GM18526 (cell line): ENCODE results near the gene ADAMTS2.

Experiments
- POLR2A ChIP-seq: IDR thresholded peaks from 3 replicates; pipeline ENCODE4 v1.6.1; 2011; ENCODE audit not compliant: insufficient read length; ENCODE audit errors: extremely low read depth

ADAMTS2 gene

GRCh38 chr5:179326122-179326927 lies 18.9 kb downstream of the ADAMTS2 start:
- TF ChIP-seq POLR2A, result no peak

- TF ChIP-seq POLR2A, result no peak
Measured at GRCh38 chr5:179325296-179326031, 19.8 kb downstream of the ADAMTS2 start.

- no peak for TF ChIP-seq POLR2A
Measured at GRCh38 chr5:179324760-179325295, 20.4 kb downstream of the ADAMTS2 start.

- TF ChIP-seq POLR2A, result no peak
Measured at GRCh38 chr5:179323026-179323870, 22.0 kb downstream of the ADAMTS2 start.

- TF ChIP-seq POLR2A, result no peak
Measured at GRCh38 chr5:179322071-179323025, 22.9 kb downstream of the ADAMTS2 start.

GRCh38 chr5:179321206-179321987 lies 23.9 kb downstream of the ADAMTS2 start:
- TF ChIP-seq POLR2A, result no peak

GRCh38 chr5:179319741-179320281 lies 25.4 kb downstream of the ADAMTS2 start:
- TF ChIP-seq POLR2A, result no peak

GRCh38 chr5:179319123-179319522 lies 26.1 kb downstream of the ADAMTS2 start:
- TF ChIP-seq POLR2A, result no peak

- TF ChIP-seq POLR2A, result no peak
Measured at GRCh38 chr5:179318221-179318955, 26.9 kb downstream of the ADAMTS2 start.

GRCh38 chr5:179317411-179318220 lies 27.6 kb downstream of the ADAMTS2 start:
- no peak for TF ChIP-seq POLR2A

- TF ChIP-seq POLR2A, result no peak
Measured at GRCh38 chr5:179316982-179317381, 28.3 kb downstream of the ADAMTS2 start.
